HL-60 (cell line): ENCODE data around the gene ADD2.

ENCODE experiments used
- DNase-seq, 2 experiments: peaks; one replicate each; pipeline ENCODE4 v3.0.0-alpha.2; 2010 to 2020; ENCODE audit warnings: low read depth in 1 of 2, low spot score in 1 of 2
- H3K27ac ChIP-seq: fragments of 250-450 bp; sonication (Bioruptor Pico); replicated peaks from 2 replicates; pipeline ENCODE4 v1.5.1; 2020; ENCODE audit warnings: mild to moderate bottlenecking, moderate library complexity
- H3K27me3 ChIP-seq: fragments of 250-450 bp; sonication (Bioruptor Pico); 2 replicates; pipeline ENCODE4 v1.5.1; 2021; ENCODE audit warnings: mild to moderate bottlenecking, moderate library complexity; ENCODE audit not compliant: insufficient read depth, poor library complexity, severe bottlenecking
- H3K4me3 ChIP-seq: replicated peaks from 2 replicates; pipeline ENCODE4 v1.5.1; 2011; ENCODE audit warnings: mild to moderate bottlenecking, control low read depth, low read length; ENCODE audit not compliant: insufficient read depth
- CTCF ChIP-seq: IDR thresholded peaks from one replicate; pipeline ENCODE4 v1.5.1; 2011; ENCODE audit warnings: low read length, control low read depth, inconsistent platforms; ENCODE audit not compliant: insufficient read depth
- GABPA ChIP-seq: IDR thresholded peaks from 2 replicates; pipeline ENCODE4 v1.6.1; 2012; ENCODE audit warnings: low read depth
- POLR2AphosphoS5 ChIP-seq: IDR thresholded peaks from 2 replicates; pipeline ENCODE4 v1.6.1; 2012; ENCODE audit warnings: low read depth
- SPI1 ChIP-seq: IDR thresholded peaks from 2 replicates; pipeline ENCODE4 v1.6.1; 2012; ENCODE audit warnings: low read depth, mild to moderate bottlenecking, borderline replicate concordance
- TF ChIP-seq, protein P1 (sequence below): IDR thresholded peaks from 2 replicates; pipeline ENCODE4 v1.6.1; 2012; ENCODE audit warnings: low read depth; ENCODE audit not compliant: insufficient replicate concordance

The ADD2 gene

DNA sequence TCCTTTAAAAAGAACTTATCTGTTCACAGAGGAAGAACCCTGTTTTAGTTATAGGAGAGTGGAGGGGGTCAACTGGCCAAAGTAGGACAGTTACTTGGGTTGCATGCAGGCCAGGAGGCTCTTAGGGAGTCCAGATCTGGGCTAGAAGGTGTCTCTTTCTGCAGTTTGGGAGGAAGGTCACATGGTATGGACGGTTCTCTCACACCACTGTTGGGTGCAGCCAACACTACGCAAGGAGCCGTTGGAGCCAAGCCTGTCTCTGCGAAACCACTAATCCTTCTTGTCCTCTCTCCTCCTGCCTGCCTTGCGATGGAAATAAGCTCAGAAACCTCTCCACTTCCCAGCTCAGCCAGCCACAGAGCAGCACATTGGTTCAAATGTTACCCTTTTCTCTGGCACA, 108.4 kb downstream of the ADD2 start:
- no peak for DNase-seq
- Histone ChIP-seq H3K27me3 (no peaks in the 10 kb centered on the region), H3K4me3 (no peak overlapping the region), H3K27ac (no peak overlapping the region)
- TF ChIP-seq, protein P1, sequence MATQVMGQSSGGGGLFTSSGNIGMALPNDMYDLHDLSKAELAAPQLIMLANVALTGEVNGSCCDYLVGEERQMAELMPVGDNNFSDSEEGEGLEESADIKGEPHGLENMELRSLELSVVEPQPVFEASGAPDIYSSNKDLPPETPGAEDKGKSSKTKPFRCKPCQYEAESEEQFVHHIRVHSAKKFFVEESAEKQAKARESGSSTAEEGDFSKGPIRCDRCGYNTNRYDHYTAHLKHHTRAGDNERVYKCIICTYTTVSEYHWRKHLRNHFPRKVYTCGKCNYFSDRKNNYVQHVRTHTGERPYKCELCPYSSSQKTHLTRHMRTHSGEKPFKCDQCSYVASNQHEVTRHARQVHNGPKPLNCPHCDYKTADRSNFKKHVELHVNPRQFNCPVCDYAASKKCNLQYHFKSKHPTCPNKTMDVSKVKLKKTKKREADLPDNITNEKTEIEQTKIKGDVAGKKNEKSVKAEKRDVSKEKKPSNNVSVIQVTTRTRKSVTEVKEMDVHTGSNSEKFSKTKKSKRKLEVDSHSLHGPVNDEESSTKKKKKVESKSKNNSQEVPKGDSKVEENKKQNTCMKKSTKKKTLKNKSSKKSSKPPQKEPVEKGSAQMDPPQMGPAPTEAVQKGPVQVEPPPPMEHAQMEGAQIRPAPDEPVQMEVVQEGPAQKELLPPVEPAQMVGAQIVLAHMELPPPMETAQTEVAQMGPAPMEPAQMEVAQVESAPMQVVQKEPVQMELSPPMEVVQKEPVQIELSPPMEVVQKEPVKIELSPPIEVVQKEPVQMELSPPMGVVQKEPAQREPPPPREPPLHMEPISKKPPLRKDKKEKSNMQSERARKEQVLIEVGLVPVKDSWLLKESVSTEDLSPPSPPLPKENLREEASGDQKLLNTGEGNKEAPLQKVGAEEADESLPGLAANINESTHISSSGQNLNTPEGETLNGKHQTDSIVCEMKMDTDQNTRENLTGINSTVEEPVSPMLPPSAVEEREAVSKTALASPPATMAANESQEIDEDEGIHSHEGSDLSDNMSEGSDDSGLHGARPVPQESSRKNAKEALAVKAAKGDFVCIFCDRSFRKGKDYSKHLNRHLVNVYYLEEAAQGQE, result no peak
- TF ChIP-seq GABPA, result no peak
- no peak for TF ChIP-seq SPI1
- TF ChIP-seq CTCF, result no peak
- no peak for TF ChIP-seq POLR2AphosphoS5

- DNase-seq, result no peak
- no peak overlapping the region for H3K4me3 ChIP-seq
- H3K27me3 ChIP-seq, result no peaks in the 10 kb centered on the region
- TF ChIP-seq SPI1, result no peak
- no peak overlapping the region for H3K27ac ChIP-seq
Measured at GRCh38 chr2:70658476-70658875, 109.5 kb downstream of the ADD2 start.

DNA sequence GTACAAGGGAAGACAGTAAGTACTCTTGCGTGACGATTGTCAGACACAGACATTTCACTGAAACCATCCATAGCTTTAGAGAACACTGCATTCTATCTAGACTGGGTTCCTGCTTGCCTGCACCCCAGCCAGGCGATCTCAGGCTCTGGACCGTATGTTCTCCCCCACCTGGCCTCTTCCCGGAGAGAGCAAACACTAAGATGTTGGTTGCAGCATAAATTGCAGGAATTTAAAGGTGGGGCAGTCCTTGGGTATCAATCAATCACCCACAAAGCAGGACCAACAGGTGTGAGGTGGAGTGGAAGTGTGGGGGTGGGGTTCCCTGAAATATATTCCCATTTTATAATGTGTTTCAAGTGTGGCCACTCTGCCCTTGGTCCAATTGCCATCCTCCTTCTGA, 110.8 kb downstream of the ADD2 start:
- H3K27ac ChIP-seq, result no peak overlapping the region
- H3K4me3 ChIP-seq, result no peak overlapping the region
- no peak for DNase-seq
- TF ChIP-seq, protein P1, result no peak
- TF ChIP-seq GABPA, result no peak
- TF ChIP-seq SPI1, result no peak
- TF ChIP-seq CTCF, result no peak
- no peak for TF ChIP-seq POLR2AphosphoS5
- no peaks in the 10 kb centered on the region for H3K27me3 ChIP-seq

DNA sequence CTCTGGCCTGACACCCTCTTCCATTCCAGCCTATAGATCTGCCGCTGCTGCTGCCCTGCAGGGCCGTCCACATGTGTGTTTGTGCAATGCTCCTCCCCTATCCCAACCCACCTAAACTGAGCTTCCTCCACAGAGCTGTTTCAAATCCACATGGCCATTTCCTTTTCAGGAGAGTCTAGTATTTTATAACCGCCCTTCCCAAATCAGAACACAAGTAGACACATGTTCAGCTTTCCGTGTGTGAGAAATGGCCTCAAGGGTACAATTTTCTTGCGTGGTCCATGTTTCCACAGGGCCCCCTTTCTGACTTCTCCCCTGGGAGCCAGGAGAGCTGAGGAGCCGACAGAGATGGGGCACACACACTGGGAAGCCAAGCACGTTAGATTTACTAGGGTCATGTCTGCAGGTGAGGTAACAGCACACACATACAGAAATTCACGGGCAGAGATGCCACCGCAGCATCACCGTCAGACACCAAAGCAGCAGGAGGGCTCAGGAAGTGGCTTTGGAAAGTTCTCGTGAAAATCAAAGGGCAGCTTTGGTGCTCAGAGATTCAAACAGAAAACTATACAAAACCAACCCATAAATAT, 111.5 kb downstream of the ADD2 start:
- TF ChIP-seq, protein P1, result no peak
- TF ChIP-seq SPI1 (no peak), GABPA (no peak), CTCF (no peak), POLR2AphosphoS5 (no peak)

More for the DNA sequence above, 111.5 kb downstream of the ADD2 start:
- Histone ChIP-seq H3K4me3 (no peak overlapping the region), H3K27me3 (peaks cover 1% of the 10 kb centered on the region), H3K27ac (no peak overlapping the region)
- no peak for DNase-seq
